HL-60 (cell line): ENCODE data around the gene SEC63.
"Not testable (repeated sequence)": the region's sequence is repeated elsewhere in the genome, so short reads cannot be mapped to it uniquely, and the experiment has no call there.

Experiments used
- DNase-seq, 2 experiments: peaks; one replicate each; pipeline ENCODE4 v3.0.0-alpha.2; 2010 to 2020; ENCODE audit warnings: low read depth in 1 of 2, low spot score in 1 of 2
- H3K27ac ChIP-seq: fragments of 250-450 bp; sonication (Bioruptor Pico); replicated peaks from 2 replicates; pipeline ENCODE4 v1.5.1; 2020; ENCODE audit warnings: mild to moderate bottlenecking, moderate library complexity
- H3K27me3 ChIP-seq: fragments of 250-450 bp; sonication (Bioruptor Pico); 2 replicates; pipeline ENCODE4 v1.5.1; 2021; ENCODE audit warnings: mild to moderate bottlenecking, moderate library complexity; ENCODE audit not compliant: insufficient read depth, poor library complexity, severe bottlenecking
- H3K4me3 ChIP-seq: replicated peaks from 2 replicates; pipeline ENCODE4 v1.5.1; 2011; ENCODE audit warnings: mild to moderate bottlenecking, control low read depth, low read length; ENCODE audit not compliant: insufficient read depth
- GABPA ChIP-seq: IDR thresholded peaks from 2 replicates; pipeline ENCODE4 v1.6.1; 2012; ENCODE audit warnings: low read depth
- POLR2AphosphoS5 ChIP-seq: IDR thresholded peaks from 2 replicates; pipeline ENCODE4 v1.6.1; 2012; ENCODE audit warnings: low read depth
- SPI1 ChIP-seq: IDR thresholded peaks from 2 replicates; pipeline ENCODE4 v1.6.1; 2012; ENCODE audit warnings: low read depth, mild to moderate bottlenecking, borderline replicate concordance
- TF ChIP-seq, protein P1 (sequence below): IDR thresholded peaks from 2 replicates; pipeline ENCODE4 v1.6.1; 2012; ENCODE audit warnings: low read depth; ENCODE audit not compliant: insufficient replicate concordance
- TF ChIP-seq, protein P2 (sequence below): IDR thresholded peaks from one replicate; pipeline ENCODE4 v1.5.1; 2011; ENCODE audit warnings: low read length, control low read depth, inconsistent platforms; ENCODE audit not compliant: insufficient read depth

Gene SEC63

DNA sequence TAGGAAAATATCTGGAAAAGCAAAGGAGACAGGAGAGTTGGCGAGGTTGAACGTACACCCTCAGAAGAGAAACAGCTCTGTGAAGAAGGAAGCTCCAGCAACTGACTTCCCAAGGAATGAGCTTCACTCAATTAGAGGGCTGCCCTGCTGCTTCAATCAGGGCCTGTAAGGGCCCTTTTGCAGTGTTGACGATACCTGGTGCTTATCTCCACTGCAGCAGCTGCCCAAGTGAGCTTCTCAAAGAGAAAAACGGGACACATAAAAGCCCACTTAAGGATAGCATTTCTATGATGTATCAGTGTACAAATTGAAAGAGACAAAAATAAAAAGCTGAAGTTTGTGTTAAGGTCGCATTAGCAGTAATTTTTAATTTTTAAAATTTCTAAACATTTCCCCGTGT is 16.4 kb downstream of the SEC63 start:
- no peak overlapping the region for H3K27ac ChIP-seq
- TF ChIP-seq SPI1, result no peak
- TF ChIP-seq, protein P1, sequence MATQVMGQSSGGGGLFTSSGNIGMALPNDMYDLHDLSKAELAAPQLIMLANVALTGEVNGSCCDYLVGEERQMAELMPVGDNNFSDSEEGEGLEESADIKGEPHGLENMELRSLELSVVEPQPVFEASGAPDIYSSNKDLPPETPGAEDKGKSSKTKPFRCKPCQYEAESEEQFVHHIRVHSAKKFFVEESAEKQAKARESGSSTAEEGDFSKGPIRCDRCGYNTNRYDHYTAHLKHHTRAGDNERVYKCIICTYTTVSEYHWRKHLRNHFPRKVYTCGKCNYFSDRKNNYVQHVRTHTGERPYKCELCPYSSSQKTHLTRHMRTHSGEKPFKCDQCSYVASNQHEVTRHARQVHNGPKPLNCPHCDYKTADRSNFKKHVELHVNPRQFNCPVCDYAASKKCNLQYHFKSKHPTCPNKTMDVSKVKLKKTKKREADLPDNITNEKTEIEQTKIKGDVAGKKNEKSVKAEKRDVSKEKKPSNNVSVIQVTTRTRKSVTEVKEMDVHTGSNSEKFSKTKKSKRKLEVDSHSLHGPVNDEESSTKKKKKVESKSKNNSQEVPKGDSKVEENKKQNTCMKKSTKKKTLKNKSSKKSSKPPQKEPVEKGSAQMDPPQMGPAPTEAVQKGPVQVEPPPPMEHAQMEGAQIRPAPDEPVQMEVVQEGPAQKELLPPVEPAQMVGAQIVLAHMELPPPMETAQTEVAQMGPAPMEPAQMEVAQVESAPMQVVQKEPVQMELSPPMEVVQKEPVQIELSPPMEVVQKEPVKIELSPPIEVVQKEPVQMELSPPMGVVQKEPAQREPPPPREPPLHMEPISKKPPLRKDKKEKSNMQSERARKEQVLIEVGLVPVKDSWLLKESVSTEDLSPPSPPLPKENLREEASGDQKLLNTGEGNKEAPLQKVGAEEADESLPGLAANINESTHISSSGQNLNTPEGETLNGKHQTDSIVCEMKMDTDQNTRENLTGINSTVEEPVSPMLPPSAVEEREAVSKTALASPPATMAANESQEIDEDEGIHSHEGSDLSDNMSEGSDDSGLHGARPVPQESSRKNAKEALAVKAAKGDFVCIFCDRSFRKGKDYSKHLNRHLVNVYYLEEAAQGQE, result no peak
- no peak for TF ChIP-seq POLR2AphosphoS5
- no peak for TF ChIP-seq GABPA
- TF ChIP-seq, protein P2, sequence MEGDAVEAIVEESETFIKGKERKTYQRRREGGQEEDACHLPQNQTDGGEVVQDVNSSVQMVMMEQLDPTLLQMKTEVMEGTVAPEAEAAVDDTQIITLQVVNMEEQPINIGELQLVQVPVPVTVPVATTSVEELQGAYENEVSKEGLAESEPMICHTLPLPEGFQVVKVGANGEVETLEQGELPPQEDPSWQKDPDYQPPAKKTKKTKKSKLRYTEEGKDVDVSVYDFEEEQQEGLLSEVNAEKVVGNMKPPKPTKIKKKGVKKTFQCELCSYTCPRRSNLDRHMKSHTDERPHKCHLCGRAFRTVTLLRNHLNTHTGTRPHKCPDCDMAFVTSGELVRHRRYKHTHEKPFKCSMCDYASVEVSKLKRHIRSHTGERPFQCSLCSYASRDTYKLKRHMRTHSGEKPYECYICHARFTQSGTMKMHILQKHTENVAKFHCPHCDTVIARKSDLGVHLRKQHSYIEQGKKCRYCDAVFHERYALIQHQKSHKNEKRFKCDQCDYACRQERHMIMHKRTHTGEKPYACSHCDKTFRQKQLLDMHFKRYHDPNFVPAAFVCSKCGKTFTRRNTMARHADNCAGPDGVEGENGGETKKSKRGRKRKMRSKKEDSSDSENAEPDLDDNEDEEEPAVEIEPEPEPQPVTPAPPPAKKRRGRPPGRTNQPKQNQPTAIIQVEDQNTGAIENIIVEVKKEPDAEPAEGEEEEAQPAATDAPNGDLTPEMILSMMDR, result no peak
- H3K27me3 ChIP-seq, result no peaks in the 10 kb centered on the region
- H3K4me3 ChIP-seq, result no peak overlapping the region
- no peak for DNase-seq

DNA sequence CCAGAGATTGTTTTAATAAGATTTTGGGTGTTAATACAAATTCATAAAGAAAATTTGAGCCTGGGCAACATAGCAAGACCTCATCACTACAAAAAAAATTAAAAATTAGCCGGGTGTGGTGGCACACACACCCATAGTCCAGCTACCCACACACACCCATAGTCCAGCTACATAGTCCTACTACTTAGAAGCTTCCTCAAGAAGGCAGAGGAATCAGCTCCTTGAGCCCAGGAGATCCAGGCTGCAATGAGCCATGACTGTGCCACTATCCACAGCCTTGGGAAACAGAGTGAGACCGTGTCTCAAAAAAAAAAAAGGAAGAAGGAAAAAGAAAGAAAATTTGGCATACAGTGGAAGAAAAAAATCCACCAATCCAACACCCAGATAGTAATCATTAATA is 16.8 kb downstream of the SEC63 start:
- Histone ChIP-seq H3K4me3 (no peak overlapping the region), H3K27ac (no peak overlapping the region), H3K27me3 (no peaks in the 10 kb centered on the region)
- TF ChIP-seq SPI1 (no peak), GABPA (no peak), POLR2AphosphoS5 (no peak)
- TF ChIP-seq, protein P2, result no peak
- TF ChIP-seq, protein P1, result no peak
- no peak for DNase-seq

DNA sequence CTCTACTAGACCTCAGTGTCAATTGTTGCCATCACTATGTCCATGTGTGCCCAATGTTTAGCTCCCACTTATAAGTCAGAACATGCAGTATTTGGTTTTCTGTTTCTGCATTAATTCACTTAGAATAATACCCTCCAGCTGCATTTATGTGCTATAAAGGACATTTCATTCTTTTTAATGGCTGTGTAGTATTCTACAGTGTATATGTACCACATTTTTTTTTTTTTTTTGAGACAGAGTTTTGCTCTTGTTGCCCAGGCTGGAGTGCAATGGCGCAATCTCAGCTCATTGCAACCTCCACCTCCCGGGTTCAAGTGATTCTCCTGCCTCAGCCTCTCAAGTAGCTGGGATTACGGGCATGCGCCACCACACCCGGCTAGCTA is 21.1 kb downstream of the SEC63 start:
- H3K4me3 ChIP-seq, result not testable (repeated sequence)

DNA sequence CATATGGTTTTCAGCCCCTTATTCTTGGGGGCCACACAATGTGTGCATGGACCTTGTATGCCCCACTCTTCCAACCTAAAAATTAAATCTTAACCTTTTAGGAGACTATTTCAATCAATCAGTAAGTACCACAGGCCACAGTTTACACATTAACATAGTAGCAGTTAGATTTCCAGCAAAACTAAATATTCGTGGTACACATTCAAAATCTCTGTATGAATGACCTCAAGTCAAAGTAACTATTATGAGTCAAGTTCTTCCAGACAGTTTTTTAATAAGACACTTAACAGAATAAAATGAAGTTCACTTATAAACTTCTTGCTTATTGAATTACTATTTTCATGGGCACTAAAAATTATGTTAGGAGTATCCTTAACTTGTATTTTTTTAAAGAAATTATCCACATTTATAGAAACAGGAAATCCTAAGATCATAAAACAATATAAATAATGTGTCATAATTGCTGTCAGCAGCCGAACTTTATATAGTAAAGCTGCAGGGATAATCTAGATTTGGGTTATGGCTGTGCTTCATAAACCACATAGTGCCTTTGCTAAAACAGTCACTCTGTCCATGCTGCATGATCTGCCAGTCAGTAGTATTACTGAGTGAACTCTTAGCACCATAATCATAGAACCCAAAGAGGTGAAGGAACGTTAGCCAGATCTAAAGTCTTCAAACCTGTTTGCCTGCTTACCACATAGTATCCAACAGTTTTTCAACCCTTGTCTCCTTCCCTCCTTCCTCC is 21.7 kb downstream of the SEC63 start:
- Histone ChIP-seq H3K27me3 (no peaks in the 10 kb centered on the region), H3K27ac (no peak overlapping the region), H3K4me3 (no peak overlapping the region)
- TF ChIP-seq GABPA, result no peak
- TF ChIP-seq, protein P2, result no peak
- no peak for TF ChIP-seq SPI1
- TF ChIP-seq, protein P1, result no peak
- TF ChIP-seq POLR2AphosphoS5, result no peak
- DNase-seq, result no peak

More for the DNA sequence above, 21.1 kb downstream of the SEC63 start:
- not testable (repeated sequence) for H3K27ac ChIP-seq, H3K27me3 ChIP-seq, DNase-seq

DNA sequence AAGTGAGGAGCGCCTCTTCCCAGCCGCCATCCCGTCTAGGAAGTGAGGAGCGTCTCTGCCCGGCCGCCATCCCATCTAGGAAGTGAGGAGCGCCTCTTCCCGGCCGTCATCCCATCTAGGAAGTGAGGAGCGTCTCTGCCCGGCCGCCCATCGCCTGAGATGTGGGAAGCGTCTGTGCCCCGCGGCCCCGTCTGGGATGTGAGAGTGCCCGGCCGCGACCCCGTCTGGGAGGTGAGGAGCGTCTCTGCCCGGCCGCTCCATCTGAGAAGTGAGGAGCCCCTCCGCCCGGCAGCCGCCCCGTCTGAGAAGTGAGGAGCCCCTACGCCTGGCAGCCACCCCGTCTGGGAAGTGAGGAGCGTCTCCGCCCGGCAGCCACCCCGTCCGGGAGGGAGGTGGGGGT is 23.8 kb downstream of the SEC63 start:
- H3K4me3 ChIP-seq, DNase-seq: not testable (repeated sequence)

More for the DNA sequence above, 23.8 kb downstream of the SEC63 start:
- not testable (repeated sequence) for H3K27ac ChIP-seq, H3K27me3 ChIP-seq
